ENCODE measurements around the gene LRRN4CL. TPM values are rescaled to one million over a fixed set of nuclear protein-coding genes. Genes with fewer than 3 reads are reported as not detected.
A peak's percentile ranks its signal among the peaks of the same experiment; 100 is the strongest.

LRRN4CL gene
- total RNA-seq, 2 donors from 2014 or later, result 2.8 to 8.0 TPM

DNA sequence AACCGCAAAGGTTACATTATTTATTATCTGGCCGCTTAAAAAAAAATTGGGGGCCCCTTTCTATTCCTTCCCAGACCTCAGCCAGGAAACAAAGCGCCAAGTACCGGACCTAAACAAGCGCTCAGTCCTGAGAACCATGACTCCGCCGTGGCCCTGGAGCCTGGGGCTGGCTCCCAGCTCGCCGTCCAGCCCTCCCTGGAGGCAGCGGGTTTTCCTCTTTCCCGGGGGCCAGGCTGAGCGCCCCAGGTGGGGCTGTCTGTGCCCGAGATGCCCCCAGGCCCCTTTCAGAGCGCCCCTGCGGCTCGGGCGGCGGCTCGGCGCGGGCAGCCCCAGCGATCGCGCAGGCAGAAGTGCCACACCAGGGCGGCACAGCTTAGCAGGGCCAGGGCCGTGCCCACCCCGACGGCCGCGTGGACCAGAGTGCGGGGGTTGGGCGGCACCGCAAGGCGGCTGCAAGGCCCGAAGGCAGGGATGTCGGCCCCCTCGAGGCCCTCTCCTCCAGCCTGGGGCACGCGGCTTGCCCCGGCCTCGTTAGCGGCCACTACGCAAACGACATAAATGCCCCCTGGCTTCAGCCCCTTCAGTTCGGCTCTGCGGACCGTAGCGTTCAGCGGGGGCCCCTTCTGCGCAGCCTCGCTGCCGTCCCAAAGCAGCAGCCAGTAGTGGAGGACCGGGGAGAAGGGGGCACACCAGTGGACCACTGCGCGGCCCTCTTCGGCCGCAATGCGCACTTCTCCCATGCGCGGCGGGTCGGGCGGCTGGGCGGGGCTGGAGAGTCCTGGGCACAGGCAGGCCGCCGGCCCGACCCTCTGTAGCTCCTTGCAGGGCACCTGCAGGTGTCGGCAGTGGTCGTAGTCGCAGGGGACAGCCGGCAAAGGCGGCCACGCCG lies 1.6 kb downstream of the LRRN4CL start:
- TF ChIP-seq POLR2A (IDR thresholded peaks at IDR 0.05), result no peak
- TF ChIP-seq POLR2AphosphoS5 (IDR thresholded peaks at IDR 0.05), result no peak
- TF ChIP-seq, protein P1, sequence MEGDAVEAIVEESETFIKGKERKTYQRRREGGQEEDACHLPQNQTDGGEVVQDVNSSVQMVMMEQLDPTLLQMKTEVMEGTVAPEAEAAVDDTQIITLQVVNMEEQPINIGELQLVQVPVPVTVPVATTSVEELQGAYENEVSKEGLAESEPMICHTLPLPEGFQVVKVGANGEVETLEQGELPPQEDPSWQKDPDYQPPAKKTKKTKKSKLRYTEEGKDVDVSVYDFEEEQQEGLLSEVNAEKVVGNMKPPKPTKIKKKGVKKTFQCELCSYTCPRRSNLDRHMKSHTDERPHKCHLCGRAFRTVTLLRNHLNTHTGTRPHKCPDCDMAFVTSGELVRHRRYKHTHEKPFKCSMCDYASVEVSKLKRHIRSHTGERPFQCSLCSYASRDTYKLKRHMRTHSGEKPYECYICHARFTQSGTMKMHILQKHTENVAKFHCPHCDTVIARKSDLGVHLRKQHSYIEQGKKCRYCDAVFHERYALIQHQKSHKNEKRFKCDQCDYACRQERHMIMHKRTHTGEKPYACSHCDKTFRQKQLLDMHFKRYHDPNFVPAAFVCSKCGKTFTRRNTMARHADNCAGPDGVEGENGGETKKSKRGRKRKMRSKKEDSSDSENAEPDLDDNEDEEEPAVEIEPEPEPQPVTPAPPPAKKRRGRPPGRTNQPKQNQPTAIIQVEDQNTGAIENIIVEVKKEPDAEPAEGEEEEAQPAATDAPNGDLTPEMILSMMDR (IDR thresholded peaks at IDR 0.05), result no peak
- H3K27me3 ChIP-seq (replicated peaks; ENCODE audit: insufficient read depth), result no peaks in the 10 kb centered on the region
- no peaks in the 10 kb centered on the region for H3K4me1 ChIP-seq (replicated peaks)
- WGBS, result 33% methylated on average over 50 of the region's 74 CpGs
- H3K36me3 ChIP-seq, result peaks cover 4 to 11% of the 10 kb centered on the region in 2 donors
- no peak for DNase-seq (ENCODE audit: low spot score)
- no peak overlapping the region for H3K27ac ChIP-seq
- H3K4me3 ChIP-seq, result peak overlapping the region in 1 of 2 donors; percentile 6
- H3K9me3 ChIP-seq, result no peaks in the 10 kb centered on the region
- intact Hi-C loops (cut with DNase I), result no loop called here

DNA sequence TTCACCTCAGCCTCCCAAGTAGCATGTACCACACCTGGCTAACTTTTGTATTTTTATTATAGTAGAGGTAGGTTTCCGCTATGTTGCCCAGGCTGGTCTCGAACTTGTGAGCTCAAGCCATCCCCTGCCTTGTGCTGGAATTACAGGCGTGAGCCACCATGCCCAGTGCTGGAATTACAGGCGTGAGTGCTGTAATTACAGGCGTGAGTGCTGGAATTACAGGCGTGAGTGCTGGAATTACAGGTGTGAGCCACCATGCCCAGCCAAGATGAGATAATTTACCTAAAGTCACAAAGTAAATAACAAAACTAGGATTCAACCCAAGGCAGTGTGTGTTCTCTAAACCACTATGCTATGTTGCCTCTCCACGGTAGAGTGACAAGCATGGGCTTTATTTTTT lies 6.8 kb downstream of the LRRN4CL start:
- 70% methylated on average over 7 of the region's 7 CpGs for whole genome bisulfite sequencing
- TF ChIP-seq POLR2A (IDR thresholded peaks at IDR 0.05), result no peak
- TF ChIP-seq POLR2AphosphoS5 (IDR thresholded peaks at IDR 0.05), result peak; percentile 17
- Histone ChIP-seq H3K27me3 (replicated peaks; ENCODE audit: insufficient read depth) (no peaks in the 10 kb centered on the region), H3K36me3 (no peaks in the 10 kb centered on the region), H3K4me1 (replicated peaks) (peaks cover 6% of the 10 kb centered on the region), H3K9me3 (no peaks in the 10 kb centered on the region), H3K4me3 (no peak overlapping the region), H3K27ac (no peak overlapping the region)
- intact Hi-C loops (cut with DNase I), result no loop called here
- DNase-seq (ENCODE audit: low spot score), result no peak

DNA sequence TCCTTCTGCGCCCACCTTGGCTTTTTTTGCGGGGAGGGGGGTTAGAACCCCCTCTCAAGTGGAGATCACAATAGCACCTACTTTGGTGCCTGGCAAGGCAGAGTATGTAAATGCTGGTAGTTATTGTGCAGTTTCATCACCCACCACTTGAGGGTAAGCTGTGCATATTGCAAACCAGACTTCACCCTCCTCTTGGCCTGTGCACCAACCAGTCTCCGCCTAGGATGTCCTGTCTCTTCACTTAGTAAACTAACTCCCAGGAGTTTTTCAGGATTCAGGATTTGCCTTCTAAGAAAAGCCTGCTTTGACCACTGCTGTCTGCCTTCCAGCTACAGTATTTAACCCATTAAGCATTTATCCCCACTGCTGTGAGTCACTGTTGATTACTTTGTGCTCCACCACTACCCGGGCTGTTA lies 8.5 kb downstream of the LRRN4CL start:
- H3K9me3 ChIP-seq, result no peaks in the 10 kb centered on the region
- no peak overlapping the region for H3K4me3 ChIP-seq
- H3K36me3 ChIP-seq, result no peaks in the 10 kb centered on the region
- no peak for TF ChIP-seq POLR2A (IDR thresholded peaks at IDR 0.05)
- peak; percentile 27 for TF ChIP-seq POLR2AphosphoS5 (IDR thresholded peaks at IDR 0.05)
- TF ChIP-seq, protein P1 (IDR thresholded peaks at IDR 0.05), result peak in 3 of 4 experiments; percentile 39 to 58 (median 45)
- peak overlapping the region in 1 of 2 donors; percentile 15 for H3K27ac ChIP-seq
- no peaks in the 10 kb centered on the region for H3K27me3 ChIP-seq (replicated peaks; ENCODE audit: insufficient read depth)
- intact Hi-C loops (cut with DNase I), result no loop called here
- peaks cover 8% of the 10 kb centered on the region for H3K4me1 ChIP-seq (replicated peaks)
- DNase-seq (ENCODE audit: low spot score), result peak; percentile 48
- WGBS, result 54% methylated on average over 4 of the region's 4 CpGs

DNA sequence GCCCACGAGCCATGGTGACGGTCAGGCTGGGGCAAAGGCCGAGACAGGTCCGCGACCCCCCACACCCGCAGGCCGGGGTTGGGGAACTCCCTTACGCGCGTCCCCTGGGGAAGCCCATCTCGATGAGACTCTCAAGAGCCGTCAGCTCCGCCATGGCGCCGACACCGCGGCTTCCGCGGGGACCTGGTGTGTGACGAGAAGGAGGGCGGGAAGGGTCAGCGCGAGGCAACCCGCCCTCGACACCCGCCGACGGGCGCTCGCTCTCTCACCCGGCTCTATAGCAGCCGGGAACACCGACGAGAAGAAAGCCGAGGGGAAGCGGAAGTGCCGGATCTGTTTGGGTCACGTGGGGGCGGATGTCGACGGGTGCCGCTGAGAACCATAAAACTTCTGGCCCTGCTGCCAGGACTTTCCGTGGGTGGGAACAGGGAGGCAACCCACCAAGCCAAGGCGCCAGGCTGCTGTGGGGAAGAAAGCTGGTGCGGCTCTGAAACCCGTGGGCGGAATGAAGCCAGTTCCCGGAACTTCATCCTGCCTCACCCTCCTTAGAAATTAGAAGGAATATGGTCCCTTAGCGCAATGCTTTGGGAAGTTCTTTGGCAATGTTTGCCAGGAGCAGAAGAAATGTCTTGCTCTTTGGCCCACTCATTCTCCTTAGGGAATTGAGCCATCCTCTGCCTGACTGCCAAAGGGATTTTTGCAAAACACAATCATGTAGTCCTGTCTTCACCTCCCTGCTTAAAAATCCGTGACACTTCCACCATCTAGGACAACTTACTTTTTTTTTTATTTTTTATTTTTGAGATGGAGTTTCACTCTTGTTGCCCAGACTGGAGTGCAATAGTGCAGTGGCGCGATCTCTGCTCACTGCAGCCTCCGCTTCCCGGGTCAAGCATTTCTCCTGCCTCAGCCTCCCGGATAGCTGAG lies 10.3 kb downstream of the LRRN4CL start, which contains the start of gene UBXN1:
Gene UBXN1, minus strand, starts transcription at position 304 of the 927 bp plus-strand sequence. Its CDS starts 150 bp downstream, at position 154.
- intact Hi-C loops (cut with DNase I), result no loop called here
- Histone ChIP-seq H3K27ac (peak within 1 kb of the TSS; percentile 79 to 82), H3K4me3 (peak within 1 kb of the TSS; percentile 86 to 90), H3K4me1 (replicated peaks) (peaks cover 8% of the 10 kb centered on the region), H3K27me3 (replicated peaks; ENCODE audit: insufficient read depth) (no peaks in the 10 kb centered on the region), H3K36me3 (no peaks in the 10 kb centered on the region), H3K9me3 (no peaks in the 10 kb centered on the region)
- 9% methylated on average over 47 of the region's 55 CpGs for WGBS
- DNase-seq (ENCODE audit: low spot score), result peak; percentile 84
- TF ChIP-seq POLR2A (IDR thresholded peaks at IDR 0.05) (peak; percentile 16), POLR2AphosphoS5 (IDR thresholded peaks at IDR 0.05) (peak; percentile 97)
- TF ChIP-seq, protein P1 (IDR thresholded peaks at IDR 0.05), result no peak

DNA sequence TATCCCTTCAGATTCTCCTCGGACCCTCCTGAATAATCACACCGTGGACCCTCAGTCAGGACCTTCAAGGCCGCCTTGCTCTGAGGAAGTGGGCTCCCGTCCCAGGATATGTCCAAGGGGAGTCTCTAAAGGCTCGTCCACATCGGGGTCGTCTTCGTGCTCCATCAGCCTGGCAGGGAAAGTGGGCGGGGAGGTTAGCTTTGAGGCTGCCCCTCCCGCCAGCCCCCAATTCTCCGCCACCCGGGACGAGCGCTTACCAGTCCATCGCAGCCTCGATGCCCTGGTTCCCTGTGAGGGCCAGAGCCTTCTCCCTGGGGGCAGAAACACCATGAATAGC lies 10.9 kb downstream of the LRRN4CL start:
- Histone ChIP-seq H3K27ac (peak overlapping the region; percentile 79 to 82), H3K27me3 (replicated peaks; ENCODE audit: insufficient read depth) (no peaks in the 10 kb centered on the region), H3K9me3 (no peaks in the 10 kb centered on the region), H3K36me3 (no peaks in the 10 kb centered on the region), H3K4me3 (peak overlapping the region; percentile 86 to 90), H3K4me1 (replicated peaks) (peaks cover 8% of the 10 kb centered on the region)
- intact Hi-C loops (cut with DNase I), result no loop called here
- no peak for DNase-seq (ENCODE audit: low spot score)
- WGBS, result 5% methylated on average over 9 of the region's 16 CpGs
- TF ChIP-seq, protein P1 (IDR thresholded peaks at IDR 0.05), result no peak
